ENCODE measurements around the gene GPR25. TPM values are rescaled to one million over a fixed set of nuclear protein-coding genes. Genes with fewer than 3 reads are reported as not detected.

The GPR25 gene
- total RNA-seq, 2 experiments from 2014 or later = 2.7 to 3.3 TPM

DNA sequence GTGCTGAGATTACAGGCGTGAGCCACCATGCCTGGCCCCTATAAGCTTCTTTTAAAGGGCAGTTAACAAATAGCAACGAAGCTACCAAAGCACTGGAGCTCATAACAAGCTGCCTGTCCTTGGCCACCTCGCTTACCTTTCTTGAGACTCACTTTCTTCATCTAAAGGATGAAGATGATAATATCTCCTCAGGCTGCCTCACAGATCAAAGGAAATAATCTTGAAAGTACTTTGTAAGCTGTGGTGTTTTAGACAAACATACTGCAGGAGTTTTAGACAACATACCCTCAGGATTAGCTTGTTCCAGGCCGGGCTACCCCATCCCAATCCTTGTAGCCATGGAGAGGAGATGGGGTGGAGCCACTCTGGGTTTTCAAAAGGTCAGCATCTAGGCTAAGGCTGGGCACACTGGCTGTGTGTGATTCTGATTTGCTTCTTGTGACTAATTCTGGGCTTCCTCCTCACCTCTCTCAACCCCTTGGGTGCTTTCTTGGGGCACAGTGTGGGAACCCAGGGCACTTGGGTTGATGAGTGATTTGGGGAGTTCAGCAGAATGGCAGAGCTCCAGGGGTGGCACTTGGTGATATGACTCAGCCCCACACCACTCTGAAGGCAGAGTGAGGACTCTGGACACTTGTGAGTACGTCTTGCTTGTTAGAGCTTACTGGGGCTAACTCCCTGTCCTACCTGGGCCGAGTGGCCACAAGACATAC, 5.2 kb downstream of the GPR25 start:
- Mint-ChIP-seq H3K36me3 (ENCODE audit: low read depth) (no peaks in the 10 kb centered on the region), H3K4me3 (peak overlapping the region; percentile 69), H3K4me1 (ENCODE audit: low read depth) (peaks cover 42% of the 10 kb centered on the region), H3K9me3 (no peaks in the 10 kb centered on the region), H3K27ac (peak overlapping the region; percentile 88), H3K27me3 (peaks cover 23% of the 10 kb centered on the region)
- CTCF ChIA-PET = interaction anchor here (1.3 to 1.4 kb wide), 2 partner anchors 10 to 11 kb away, joined by 3 to 4 read pairs; no protein-coding TSS in a partner anchor
- peak overlapping the region in 1 of 2 donors; percentile 53 for H3K27ac ChIP-seq (ENCODE audit: low read depth in 1 of 2, low read length in 2 of 2)
- TF ChIP-seq, protein P1, sequence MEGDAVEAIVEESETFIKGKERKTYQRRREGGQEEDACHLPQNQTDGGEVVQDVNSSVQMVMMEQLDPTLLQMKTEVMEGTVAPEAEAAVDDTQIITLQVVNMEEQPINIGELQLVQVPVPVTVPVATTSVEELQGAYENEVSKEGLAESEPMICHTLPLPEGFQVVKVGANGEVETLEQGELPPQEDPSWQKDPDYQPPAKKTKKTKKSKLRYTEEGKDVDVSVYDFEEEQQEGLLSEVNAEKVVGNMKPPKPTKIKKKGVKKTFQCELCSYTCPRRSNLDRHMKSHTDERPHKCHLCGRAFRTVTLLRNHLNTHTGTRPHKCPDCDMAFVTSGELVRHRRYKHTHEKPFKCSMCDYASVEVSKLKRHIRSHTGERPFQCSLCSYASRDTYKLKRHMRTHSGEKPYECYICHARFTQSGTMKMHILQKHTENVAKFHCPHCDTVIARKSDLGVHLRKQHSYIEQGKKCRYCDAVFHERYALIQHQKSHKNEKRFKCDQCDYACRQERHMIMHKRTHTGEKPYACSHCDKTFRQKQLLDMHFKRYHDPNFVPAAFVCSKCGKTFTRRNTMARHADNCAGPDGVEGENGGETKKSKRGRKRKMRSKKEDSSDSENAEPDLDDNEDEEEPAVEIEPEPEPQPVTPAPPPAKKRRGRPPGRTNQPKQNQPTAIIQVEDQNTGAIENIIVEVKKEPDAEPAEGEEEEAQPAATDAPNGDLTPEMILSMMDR (IDR thresholded peaks at IDR 0.05) = no peak
- H3K4me3 ChIP-seq (ENCODE audit: low read length) = peak overlapping the region; percentile 1
- DNase-seq (peak in 7 of 14 experiments; percentile 25 to 72 (median 45)), ATAC-seq (ENCODE audit: poor library complexity) (peak; percentile 72)
- POLR2A ChIA-PET = interaction anchor here (1.0 to 3.2 kb wide), 5 partner anchors 10 to 17 kb away, joined by 3 to 18 read pairs (median 8); no protein-coding TSS in a partner anchor
- peaks cover under 1 to 4% of the 10 kb centered on the region in 2 experiments for H3K27me3 ChIP-seq (ENCODE audit: control insufficient read depth in 1 of 2, insufficient read depth in 2 of 2, low read length in 2 of 2)
- intact Hi-C loops (cut with DNase I, micrococcal nuclease) = no loop called here
- H3K9me3 ChIP-seq (ENCODE audit: control insufficient read depth in 1 of 2, insufficient read depth in 1 of 2, low read length in 2 of 2) = peaks cover 0 to 5% of the 10 kb centered on the region in 2 experiments
- H3K4me1 ChIP-seq (ENCODE audit: insufficient read depth, low read length) = peaks cover 56% of the 10 kb centered on the region
- H3K36me3 ChIP-seq (ENCODE audit: insufficient read depth, low read length) = no peaks in the 10 kb centered on the region

DNA sequence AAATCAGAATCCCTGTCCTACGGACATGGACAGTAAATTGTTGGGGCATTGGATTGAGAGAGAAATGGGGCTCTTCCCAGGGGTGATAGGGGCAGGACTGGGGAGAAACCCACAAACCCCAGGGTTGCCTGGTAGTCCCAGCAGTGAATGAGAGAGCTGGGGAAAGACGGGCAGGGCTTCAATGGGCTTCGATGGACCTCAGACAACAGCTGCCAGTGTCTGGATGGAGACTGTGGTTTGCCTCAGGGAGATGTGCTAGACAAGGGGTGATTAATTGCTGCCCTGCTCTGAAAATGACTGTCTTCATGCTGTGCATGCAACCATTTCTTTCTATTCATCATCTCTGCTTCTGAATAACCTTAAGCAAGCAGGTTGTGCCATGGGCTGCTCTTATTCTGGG, 7.4 kb downstream of the GPR25 start:
- intact Hi-C loops (cut with DNase I, micrococcal nuclease) = no loop called here
- Histone ChIP-seq H3K27ac (ENCODE audit: low read depth in 1 of 2, low read length in 2 of 2) (no peak overlapping the region), H3K4me1 (ENCODE audit: insufficient read depth, low read length) (peaks cover 56% of the 10 kb centered on the region), H3K9me3 (ENCODE audit: control insufficient read depth in 1 of 2, insufficient read depth in 1 of 2, low read length in 2 of 2) (no peaks in the 10 kb centered on the region), H3K27me3 (ENCODE audit: control insufficient read depth in 1 of 2, insufficient read depth in 2 of 2, low read length in 2 of 2) (no peaks in the 10 kb centered on the region), H3K36me3 (ENCODE audit: insufficient read depth, low read length) (no peaks in the 10 kb centered on the region), H3K4me3 (ENCODE audit: low read length) (no peak overlapping the region)
- no peak overlapping the region for H3K4me3 Mint-ChIP-seq
- H3K9me3 Mint-ChIP-seq = no peaks in the 10 kb centered on the region
- TF ChIP-seq, protein P1 (IDR thresholded peaks at IDR 0.05) = no peak
- peaks cover 35% of the 10 kb centered on the region for H3K4me1 Mint-ChIP-seq (ENCODE audit: low read depth)
- ATAC-seq (ENCODE audit: poor library complexity) (peak; percentile 7), DNase-seq (peak in 1 of 14 experiments; percentile 30)
- H3K36me3 Mint-ChIP-seq (ENCODE audit: low read depth) = no peaks in the 10 kb centered on the region
- H3K27me3 Mint-ChIP-seq = peaks cover 8% of the 10 kb centered on the region
- CTCF ChIA-PET = no interaction called here
- no peak overlapping the region for H3K27ac Mint-ChIP-seq
- POLR2A ChIA-PET = interaction anchor here (2.7 kb wide), 1 partner anchor 10 kb away, joined by 7 read pairs; no protein-coding TSS in a partner anchor

DNA sequence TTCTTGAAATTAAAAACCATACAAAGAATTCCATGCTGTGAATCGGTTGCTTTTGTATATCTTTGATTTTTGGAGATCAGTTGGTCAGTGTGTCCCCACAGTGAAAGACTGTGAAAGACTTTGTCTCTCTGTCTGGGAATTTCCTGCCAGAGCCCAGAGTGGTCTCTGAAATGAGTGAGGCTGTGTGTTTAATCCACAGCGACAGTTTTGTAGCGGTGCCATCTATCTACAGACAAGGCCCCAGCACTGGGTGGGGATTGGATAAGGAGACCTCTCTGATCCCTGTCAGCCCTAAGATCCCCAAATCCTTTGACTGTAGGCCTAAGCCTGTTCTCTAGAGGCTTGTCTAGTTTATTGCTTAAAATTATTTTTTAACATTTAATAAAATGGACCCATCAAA, 10.3 kb downstream of the GPR25 start:
- CTCF ChIA-PET = interaction anchor here (0.6 kb wide), 2 partner anchors 264 to 369 kb away, joined by 3 to 4 read pairs; no protein-coding TSS in a partner anchor
- no peak for ATAC-seq (ENCODE audit: poor library complexity)
- H3K27me3 Mint-ChIP-seq = no peaks in the 10 kb centered on the region
- no peak overlapping the region for H3K4me3 ChIP-seq (ENCODE audit: low read length)
- no peaks in the 10 kb centered on the region for H3K27me3 ChIP-seq (ENCODE audit: control insufficient read depth in 1 of 2, insufficient read depth in 2 of 2, low read length in 2 of 2)
- no peaks in the 10 kb centered on the region for H3K9me3 Mint-ChIP-seq
- H3K4me1 ChIP-seq (ENCODE audit: insufficient read depth, low read length) = peaks cover 55% of the 10 kb centered on the region
- no peaks in the 10 kb centered on the region for H3K36me3 Mint-ChIP-seq (ENCODE audit: low read depth)
- no peaks in the 10 kb centered on the region for H3K36me3 ChIP-seq (ENCODE audit: insufficient read depth, low read length)
- no peaks in the 10 kb centered on the region for H3K9me3 ChIP-seq (ENCODE audit: control insufficient read depth in 1 of 2, insufficient read depth in 1 of 2, low read length in 2 of 2)
- peaks cover 28% of the 10 kb centered on the region for H3K4me1 Mint-ChIP-seq (ENCODE audit: low read depth)
- TF ChIP-seq, protein P1 (IDR thresholded peaks at IDR 0.05) = no peak
- H3K4me3 Mint-ChIP-seq = no peak overlapping the region
- DNase-seq = no peak
- no peak overlapping the region for H3K27ac ChIP-seq (ENCODE audit: low read depth in 1 of 2, low read length in 2 of 2)
- intact Hi-C loops (cut with DNase I, micrococcal nuclease) = no loop called here
- peak overlapping the region; percentile 2 for H3K27ac Mint-ChIP-seq
- POLR2A ChIA-PET = interaction anchor here (0.7 kb wide), 1 partner anchor 715 kb away, joined by 4 read pairs; no protein-coding TSS in a partner anchor
